Stimulated activated CD8-positive, alpha-beta memory T cell treated with anti-CD3 and anti-CD28 coated beads, Interleukin-12 subunit alpha, Interleukin-12 subunit beta, amount 100 ng/mL, for 4 hours (primary cell): Measurements from ENCODE around the gene TAF4.
"Not testable (repeated sequence)": the region's sequence is repeated elsewhere in the genome, so short reads cannot be mapped to it uniquely, and the experiment has no call there.

ENCODE experiments used
- DNase-seq: peaks from one replicate; pipeline ENCODE4 v3.0.0-alpha.2; 2020; ENCODE audit warnings: low read depth

Gene TAF4

GRCh38 chr20:62055862-62056115 is 9.9 kb downstream of the TAF4 start:
- not testable (repeated sequence) for DNase-seq

- no peak for DNase-seq
Measured at GRCh38 chr20:62055106-62055861, 10.4 kb downstream of the TAF4 start.

- no peak for DNase-seq
Measured at GRCh38 chr20:62054451-62054953, 11.2 kb downstream of the TAF4 start.

- no peak for DNase-seq
Measured at GRCh38 chr20:62053465-62054196, 12.1 kb downstream of the TAF4 start.

GRCh38 chr20:62052842-62053464 is 12.7 kb downstream of the TAF4 start:
- no peak for DNase-seq

GRCh38 chr20:62052336-62052841 is 13.3 kb downstream of the TAF4 start:
- no peak for DNase-seq

GRCh38 chr20:62051546-62052255 is 14.0 kb downstream of the TAF4 start:
- no peak for DNase-seq

GRCh38 chr20:62051144-62051543 is 14.5 kb downstream of the TAF4 start:
- no peak for DNase-seq

GRCh38 chr20:62050166-62051120 is 15.2 kb downstream of the TAF4 start:
- no peak for DNase-seq

- DNase-seq: no peak
Measured at GRCh38 chr20:62049342-62050165, 16.1 kb downstream of the TAF4 start.

GRCh38 chr20:62048821-62049291 is 16.8 kb downstream of the TAF4 start:
- DNase-seq: no peak

- DNase-seq: no peak
Measured at GRCh38 chr20:62048346-62048761, 17.3 kb downstream of the TAF4 start.

GRCh38 chr20:62047666-62048345 is 17.9 kb downstream of the TAF4 start:
- no peak for DNase-seq

- no peak for DNase-seq
Measured at GRCh38 chr20:62046431-62046830, 19.2 kb downstream of the TAF4 start.

GRCh38 chr20:62045529-62046285 is 20.0 kb downstream of the TAF4 start:
- no peak for DNase-seq

- DNase-seq: no peak
Measured at GRCh38 chr20:62045118-62045517, 20.6 kb downstream of the TAF4 start.

- no peak for DNase-seq
Measured at GRCh38 chr20:62044631-62045030, 21.1 kb downstream of the TAF4 start.

GRCh38 chr20:62043131-62043914 is 22.4 kb downstream of the TAF4 start:
- DNase-seq: no peak
